ENCODE results near the gene CYP21A2.

DNA sequence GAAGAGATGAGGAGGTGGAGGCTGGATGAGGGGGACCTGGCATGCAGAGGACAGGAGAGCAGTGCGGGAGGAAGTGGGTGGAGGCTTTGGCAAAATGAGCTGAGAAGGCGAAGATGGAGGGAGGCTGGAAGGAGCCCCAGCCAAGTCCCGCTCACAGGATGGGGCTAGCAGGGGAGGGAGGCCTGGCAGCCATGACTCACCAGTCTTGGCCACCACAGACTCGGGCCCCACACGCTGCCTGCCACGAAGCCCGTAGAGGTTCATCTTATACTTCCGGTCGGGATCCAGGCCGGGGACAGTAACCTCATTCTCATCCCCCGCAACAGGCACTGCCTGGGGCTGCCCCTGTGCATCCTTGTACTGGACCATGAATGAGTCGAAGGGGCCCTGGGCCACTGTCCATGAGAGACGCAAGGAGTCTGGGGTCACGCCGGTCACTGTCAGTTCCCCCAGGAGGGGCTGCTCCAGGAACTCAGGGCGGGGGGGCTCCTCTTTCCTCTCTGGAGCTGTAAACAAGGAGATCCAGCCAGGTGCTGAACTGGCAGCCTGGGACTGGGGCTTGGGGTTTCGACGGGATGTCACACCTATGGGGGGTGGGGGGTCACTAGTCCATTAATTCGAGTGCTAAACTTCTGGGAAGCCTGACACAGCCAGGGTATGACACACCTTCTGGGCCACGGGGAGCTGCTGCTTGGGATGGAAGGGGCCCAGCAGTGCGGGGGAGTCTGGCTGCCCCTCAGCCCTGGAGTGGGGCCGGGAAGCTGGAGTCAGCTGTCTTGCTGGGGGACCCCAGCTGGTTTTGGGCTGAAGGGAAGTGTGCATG is 43.2 kb downstream of the CYP21A2 start:
- TF ChIP-seq, protein P1, sequence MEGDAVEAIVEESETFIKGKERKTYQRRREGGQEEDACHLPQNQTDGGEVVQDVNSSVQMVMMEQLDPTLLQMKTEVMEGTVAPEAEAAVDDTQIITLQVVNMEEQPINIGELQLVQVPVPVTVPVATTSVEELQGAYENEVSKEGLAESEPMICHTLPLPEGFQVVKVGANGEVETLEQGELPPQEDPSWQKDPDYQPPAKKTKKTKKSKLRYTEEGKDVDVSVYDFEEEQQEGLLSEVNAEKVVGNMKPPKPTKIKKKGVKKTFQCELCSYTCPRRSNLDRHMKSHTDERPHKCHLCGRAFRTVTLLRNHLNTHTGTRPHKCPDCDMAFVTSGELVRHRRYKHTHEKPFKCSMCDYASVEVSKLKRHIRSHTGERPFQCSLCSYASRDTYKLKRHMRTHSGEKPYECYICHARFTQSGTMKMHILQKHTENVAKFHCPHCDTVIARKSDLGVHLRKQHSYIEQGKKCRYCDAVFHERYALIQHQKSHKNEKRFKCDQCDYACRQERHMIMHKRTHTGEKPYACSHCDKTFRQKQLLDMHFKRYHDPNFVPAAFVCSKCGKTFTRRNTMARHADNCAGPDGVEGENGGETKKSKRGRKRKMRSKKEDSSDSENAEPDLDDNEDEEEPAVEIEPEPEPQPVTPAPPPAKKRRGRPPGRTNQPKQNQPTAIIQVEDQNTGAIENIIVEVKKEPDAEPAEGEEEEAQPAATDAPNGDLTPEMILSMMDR (IDR thresholded peaks at IDR 0.05), result no peak
- TF ChIP-seq EP300 (IDR thresholded peaks at IDR 0.05), result no peak
